Subcutaneous abdominal adipose tissue (tissue), 5 donors: ENCODE data around the gene GALNT7.

Source experiments
- H3K27ac ChIP-seq: one replicate; pipeline ENCODE4 v1.7.0; 2013; ENCODE audit warnings: low read depth, mild to moderate bottlenecking, inconsistent platforms, low read length, moderate library complexity
- H3K27me3 ChIP-seq, 5 donors: one replicate each; pipeline ENCODE4 v1.7.0; 2013; ENCODE audit warnings: low read length in 5 of 5, inconsistent platforms in 1 of 5; ENCODE audit not compliant: control insufficient read depth in 5 of 5, insufficient read depth in 4 of 5
- H3K36me3 ChIP-seq, 5 donors: one replicate each; pipeline ENCODE4 v1.7.0; 2013; ENCODE audit warnings: low read length in 5 of 5; ENCODE audit not compliant: control insufficient read depth in 5 of 5, insufficient read depth in 5 of 5
- H3K4me1 ChIP-seq, 5 donors: one replicate each; pipeline ENCODE4 v1.7.0; 2013; ENCODE audit warnings: low read length in 5 of 5, mild to moderate bottlenecking in 3 of 5, moderate library complexity in 1 of 5; ENCODE audit not compliant: control insufficient read depth in 5 of 5, insufficient read depth in 5 of 5
- H3K4me3 ChIP-seq, 5 donors: one replicate each; pipeline ENCODE4 v1.7.0; 2013; ENCODE audit warnings: low read length in 5 of 5, low read depth in 1 of 5
- H3K9ac ChIP-seq, 5 donors: one replicate each; pipeline ENCODE4 v1.7.0; 2013; ENCODE audit warnings: low read length in 5 of 5, mild to moderate bottlenecking in 4 of 5, moderate library complexity in 3 of 5
- H3K9me3 ChIP-seq, 5 donors: one replicate each; pipeline ENCODE4 v1.7.0; 2013; ENCODE audit warnings: low read length in 5 of 5; ENCODE audit not compliant: control insufficient read depth in 5 of 5
- donor health status: healthy.
- donor health status: healthy.
- donor health status: healthy.
- donor health status: healthy.
- donor health status: healthy.

GALNT7 gene

DNA sequence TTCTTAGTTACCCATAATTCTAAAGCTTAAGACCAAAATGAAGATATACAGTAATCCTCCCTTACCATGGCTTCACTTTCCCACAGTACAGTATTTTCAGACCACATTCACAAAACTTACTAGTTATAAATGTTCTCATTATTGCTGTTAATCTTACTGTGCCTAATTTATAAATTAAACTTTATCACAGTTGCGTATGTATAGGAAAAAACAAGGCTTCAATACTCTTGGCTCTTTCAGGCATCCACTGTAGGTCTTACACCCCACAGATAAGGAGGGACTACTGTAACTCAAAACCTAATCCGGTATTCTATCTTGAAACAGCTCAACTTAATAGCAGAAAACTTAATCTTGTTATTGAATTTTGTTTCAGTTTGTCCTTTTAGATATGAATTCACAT, 162.0 kb downstream of the GALNT7 start:
- Histone ChIP-seq H3K27ac (no peak overlapping the region), H3K36me3 (peaks cover 18 to 37% (median 22%) of the 10 kb centered on the region in 5 donors), H3K9ac (no peak overlapping the region), H3K9me3 (no peaks in the 10 kb centered on the region), H3K27me3 (no peaks in the 10 kb centered on the region), H3K4me3 (no peak overlapping the region), H3K4me1 (peaks cover 0 to 30% (median 28%) of the 10 kb centered on the region in 5 donors)

DNA sequence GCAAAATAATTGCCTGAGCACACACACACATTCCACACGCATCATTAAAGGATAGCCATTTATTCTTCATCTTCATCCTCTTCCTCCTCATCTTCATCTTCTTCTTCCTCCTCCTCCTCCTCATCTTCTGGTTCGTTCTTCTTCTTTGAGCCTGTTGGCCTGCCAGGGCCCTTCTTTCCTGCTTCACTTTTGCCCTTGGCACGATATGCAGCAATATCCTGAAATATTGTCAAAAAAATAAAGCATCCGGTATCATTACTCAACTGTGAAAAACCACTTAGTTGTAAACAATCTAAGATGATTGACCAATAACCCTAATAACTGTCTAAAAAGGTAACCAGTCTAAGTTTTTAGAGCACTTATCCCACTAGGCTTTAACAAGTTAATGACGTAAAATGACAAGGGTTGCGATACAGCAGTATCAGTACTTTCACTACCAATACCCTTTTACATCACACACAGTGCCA, 163.4 kb downstream of the GALNT7 start:
- H3K4me3 ChIP-seq: peak overlapping the region in 3 of 5 donors; percentile 93 to 96 (median 95)
- no peaks in the 10 kb centered on the region for H3K9me3 ChIP-seq
- H3K36me3 ChIP-seq: peaks cover 16 to 30% (median 19%) of the 10 kb centered on the region in 5 donors
- H3K27me3 ChIP-seq: no peaks in the 10 kb centered on the region
- peaks cover 0 to 31% (median 28%) of the 10 kb centered on the region in 5 donors for H3K4me1 ChIP-seq
- H3K9ac ChIP-seq: peak overlapping the region in 2 of 5 donors; percentile 63 to 83
- H3K27ac ChIP-seq: peak overlapping the region; percentile 92

DNA sequence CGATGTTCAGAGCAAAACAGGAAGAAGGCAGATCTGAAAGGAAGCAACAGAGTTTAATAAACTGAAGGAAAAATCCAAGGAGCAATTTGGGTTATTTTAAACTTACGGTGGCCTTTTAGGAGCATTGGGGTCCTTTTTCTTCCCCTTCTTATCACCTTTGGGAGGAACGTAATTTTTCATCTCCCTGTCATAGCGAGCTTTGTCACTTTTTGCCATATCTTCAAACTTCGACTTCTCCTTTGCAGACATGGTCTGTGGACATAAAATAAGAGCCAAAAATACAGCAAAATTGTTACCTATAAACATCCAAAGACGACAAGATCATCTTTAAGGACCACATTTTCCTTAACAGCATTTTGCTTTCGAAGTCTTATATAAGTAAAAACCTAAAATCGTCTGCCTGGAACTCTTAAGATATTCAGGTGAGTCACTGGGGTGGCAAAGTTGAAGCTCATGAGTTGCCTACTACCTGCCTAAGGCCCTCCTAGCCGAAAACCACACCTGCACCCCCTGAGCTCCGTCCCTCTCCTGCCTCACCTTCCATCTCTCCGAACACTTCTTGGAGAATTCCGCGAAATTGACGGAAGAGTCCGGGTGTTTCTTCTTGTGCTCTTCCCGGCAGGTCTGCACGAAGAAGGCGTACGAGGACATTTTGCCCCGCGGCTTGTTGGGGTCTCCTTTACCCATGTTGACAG, 164.5 kb downstream of the GALNT7 start:
- Histone ChIP-seq H3K9ac (peak overlapping the region; percentile 1 to 87 (median 79)), H3K9me3 (no peaks in the 10 kb centered on the region), H3K4me3 (peak overlapping the region; percentile 93 to 99 (median 96)), H3K4me1 (peaks cover 0 to 31% (median 28%) of the 10 kb centered on the region in 5 donors), H3K27ac (peak overlapping the region; percentile 92), H3K27me3 (no peaks in the 10 kb centered on the region), H3K36me3 (peaks cover 16 to 30% (median 19%) of the 10 kb centered on the region in 5 donors)

DNA sequence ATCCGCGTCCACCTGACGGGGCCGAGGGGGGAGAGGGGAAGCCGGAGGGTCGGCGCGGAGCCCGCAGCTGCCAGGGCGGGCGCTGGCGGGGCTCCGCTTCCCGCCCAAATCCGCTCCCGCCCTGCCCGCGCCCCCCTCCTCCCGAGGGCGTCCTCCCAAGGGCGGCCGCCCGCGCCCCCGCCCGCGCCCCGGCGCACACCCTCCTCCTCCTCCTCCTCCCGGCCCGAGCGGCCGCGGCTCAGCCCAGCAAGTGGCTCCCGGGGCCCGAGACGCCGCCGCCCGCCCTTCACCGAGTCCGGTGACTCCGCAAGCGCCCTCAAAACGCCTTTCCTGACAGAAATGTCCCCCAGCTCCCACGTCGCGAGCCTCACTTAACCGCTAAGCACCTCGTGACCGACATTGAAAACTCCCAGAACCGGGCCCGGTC, 165.1 kb downstream of the GALNT7 start:
- H3K9me3 ChIP-seq: no peaks in the 10 kb centered on the region
- peak overlapping the region in 4 of 5 donors; percentile 84 to 94 (median 86) for H3K9ac ChIP-seq
- no peaks in the 10 kb centered on the region for H3K27me3 ChIP-seq
- peak overlapping the region; percentile 92 for H3K27ac ChIP-seq
- H3K4me3 ChIP-seq: peak overlapping the region; percentile 93 to 99 (median 96)
- H3K36me3 ChIP-seq: peaks cover 10 to 27% (median 13%) of the 10 kb centered on the region in 5 donors
- H3K4me1 ChIP-seq: peaks cover 0 to 31% (median 28%) of the 10 kb centered on the region in 5 donors

DNA sequence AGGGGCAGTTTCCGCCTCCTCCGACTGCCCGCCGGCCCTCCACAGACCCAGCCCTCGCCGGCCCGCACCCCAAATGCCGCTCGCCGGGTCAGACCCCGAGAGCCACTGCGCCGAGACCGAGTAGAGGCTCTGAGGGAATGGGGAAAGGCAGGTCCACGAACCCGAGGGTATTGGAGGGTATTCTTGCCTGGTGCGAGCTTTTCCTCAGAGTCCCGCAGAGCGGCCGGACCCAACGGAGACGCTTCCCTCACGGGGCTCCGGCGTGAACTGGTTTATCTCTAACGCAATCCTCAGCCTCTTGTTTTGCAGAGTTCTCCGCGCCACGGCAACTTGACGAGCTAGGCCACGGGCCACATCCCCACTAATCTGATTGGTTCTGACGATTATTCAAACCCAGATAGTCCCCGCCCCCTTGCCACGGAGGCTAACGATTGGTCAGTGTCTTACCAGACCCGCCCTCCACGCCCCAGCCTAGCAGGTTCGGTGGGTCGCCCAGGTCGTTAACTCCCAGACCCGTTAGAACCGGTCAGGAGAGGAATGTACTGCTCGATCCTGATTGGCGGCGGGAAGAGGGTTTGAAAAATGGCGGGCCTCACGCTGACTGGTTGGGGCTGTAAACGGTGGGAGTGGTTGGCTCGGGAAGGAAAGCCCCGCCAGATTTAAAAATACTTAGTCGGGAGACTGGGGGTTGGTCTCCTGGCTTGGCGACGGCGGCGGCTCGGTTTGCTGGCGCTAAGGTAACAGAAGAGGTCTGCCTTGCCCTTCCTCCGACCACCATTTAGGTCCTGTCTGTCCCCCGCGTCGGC, 165.7 kb downstream of the GALNT7 start, which contains the start of gene HMGB2:
HMGB2 (minus strand) TSS at position 274 of the 806 bp plus-strand sequence. CDS start 709 bp downstream, outside the sequence.
- Histone ChIP-seq H3K36me3 (peaks cover 6 to 23% (median 9%) of the 10 kb centered on the region in 5 donors), H3K27ac (peak within 1 kb of the TSS; percentile 92), H3K9ac (peak within 1 kb of the TSS; percentile 1 to 94 (median 85)), H3K4me1 (peaks cover 0 to 31% (median 28%) of the 10 kb centered on the region in 5 donors), H3K9me3 (no peaks in the 10 kb centered on the region), H3K27me3 (no peaks in the 10 kb centered on the region), H3K4me3 (peak within 1 kb of the TSS; percentile 93 to 99 (median 96))

- H3K36me3 ChIP-seq: peaks cover 5 to 17% (median 6%) of the 10 kb centered on the region in 5 donors
- no peaks in the 10 kb centered on the region for H3K9me3 ChIP-seq
- H3K27ac ChIP-seq: peak overlapping the region; percentile 65
- H3K4me3 ChIP-seq: peak overlapping the region; percentile 85 to 99 (median 96)
- peak overlapping the region in 4 of 5 donors; percentile 58 to 74 (median 67) for H3K9ac ChIP-seq
- no peaks in the 10 kb centered on the region for H3K27me3 ChIP-seq
- H3K4me1 ChIP-seq: peaks cover 0 to 31% (median 28%) of the 10 kb centered on the region in 5 donors
Observed at GRCh38 chr4:173334891-173335752, 166.5 kb downstream of the GALNT7 start.

- H3K9me3 ChIP-seq: no peaks in the 10 kb centered on the region
- H3K27me3 ChIP-seq: no peaks in the 10 kb centered on the region
- peaks cover 0 to 4% (median 0%) of the 10 kb centered on the region in 5 donors for H3K36me3 ChIP-seq
- no peak overlapping the region for H3K4me3 ChIP-seq
- H3K9ac ChIP-seq: no peak overlapping the region
- peaks cover 0 to 22% (median 20%) of the 10 kb centered on the region in 5 donors for H3K4me1 ChIP-seq
- H3K27ac ChIP-seq: no peak overlapping the region
Observed at GRCh38 chr4:173337463-173337862, 168.9 kb downstream of the GALNT7 start.

DNA sequence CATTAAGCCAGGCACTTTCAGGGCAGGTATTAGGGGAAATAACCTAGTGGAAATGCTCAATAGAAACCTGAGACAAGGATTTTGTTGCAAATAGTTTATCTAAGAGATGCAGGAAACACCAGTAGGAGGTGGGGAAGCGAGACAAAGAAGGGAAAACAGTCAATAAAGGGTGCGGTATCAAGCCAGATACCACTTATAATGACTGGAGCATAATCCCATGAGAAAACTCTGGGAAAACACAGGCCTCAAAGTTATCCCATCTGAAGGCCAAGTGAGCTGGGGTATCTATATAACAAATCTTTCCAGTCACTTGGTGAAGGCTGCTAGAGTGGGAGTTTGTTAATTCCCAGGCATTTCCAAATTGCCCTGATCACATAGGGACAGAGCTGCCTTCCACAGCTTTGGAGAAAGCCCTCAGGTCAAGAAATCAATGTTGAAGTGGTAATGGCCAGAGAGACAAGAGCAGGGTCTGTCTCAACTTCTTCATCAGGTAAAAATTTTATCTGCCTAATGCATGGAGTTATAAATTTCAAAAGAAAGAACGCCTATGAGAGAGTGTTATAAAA, 175.3 kb downstream of the GALNT7 start:
- H3K9ac ChIP-seq: no peak overlapping the region
- no peaks in the 10 kb centered on the region for H3K9me3 ChIP-seq
- H3K36me3 ChIP-seq: no peaks in the 10 kb centered on the region
- H3K4me1 ChIP-seq: peaks cover 0 to 4% (median 0%) of the 10 kb centered on the region in 5 donors
- no peak overlapping the region for H3K4me3 ChIP-seq
- H3K27me3 ChIP-seq: no peaks in the 10 kb centered on the region
- H3K27ac ChIP-seq: no peak overlapping the region

DNA sequence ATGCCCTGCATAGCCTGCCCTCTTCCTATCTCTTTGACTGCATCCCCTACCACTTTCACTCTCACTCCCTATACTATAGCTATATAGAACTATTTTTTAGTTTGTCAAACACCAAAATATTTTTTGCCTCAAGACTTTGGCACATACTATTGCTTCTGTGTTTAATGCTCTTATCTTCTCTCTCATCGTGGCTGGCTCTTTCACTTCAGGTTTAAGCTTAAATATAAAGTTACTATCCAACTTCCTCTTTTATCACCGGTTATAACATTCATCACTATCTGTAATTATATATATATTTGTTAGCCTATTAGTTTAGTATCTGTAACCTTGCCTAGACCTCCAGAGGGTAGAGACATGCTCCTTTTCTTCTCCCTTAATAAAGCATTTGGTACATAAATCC, 177.0 kb downstream of the GALNT7 start:
- no peaks in the 10 kb centered on the region for H3K27me3 ChIP-seq
- no peak overlapping the region for H3K4me3 ChIP-seq
- peaks cover 0 to 4% (median 0%) of the 10 kb centered on the region in 5 donors for H3K4me1 ChIP-seq
- no peaks in the 10 kb centered on the region for H3K9me3 ChIP-seq
- H3K27ac ChIP-seq: no peak overlapping the region
- no peaks in the 10 kb centered on the region for H3K36me3 ChIP-seq
- no peak overlapping the region for H3K9ac ChIP-seq
